Sigmoid colon (tissue), 4 donors: Measurements from ENCODE around the gene IL17A.

Experiments
- POLR2AphosphoS5 ChIP-seq, 4 donors: sonication (generic); formaldehyde crosslinking; IDR thresholded peaks; one replicate each; pipeline ENCODE4 v1.6.1; 2017; ENCODE audit warnings: antibody characterized with exemption in 4 of 4
- TF ChIP-seq, protein P1 (sequence below), 4 experiments: fragments of 450-650 bp in 3 of 4; fragments of 200-600 bp in 1 of 4; IDR thresholded peaks; one replicate each; pipeline ENCODE4 v1.5.1; 2016 to 2019; ENCODE audit warnings: antibody characterized with exemption in 4 of 4, mild to moderate bottlenecking in 3 of 4, moderate library complexity in 2 of 4

DNA sequence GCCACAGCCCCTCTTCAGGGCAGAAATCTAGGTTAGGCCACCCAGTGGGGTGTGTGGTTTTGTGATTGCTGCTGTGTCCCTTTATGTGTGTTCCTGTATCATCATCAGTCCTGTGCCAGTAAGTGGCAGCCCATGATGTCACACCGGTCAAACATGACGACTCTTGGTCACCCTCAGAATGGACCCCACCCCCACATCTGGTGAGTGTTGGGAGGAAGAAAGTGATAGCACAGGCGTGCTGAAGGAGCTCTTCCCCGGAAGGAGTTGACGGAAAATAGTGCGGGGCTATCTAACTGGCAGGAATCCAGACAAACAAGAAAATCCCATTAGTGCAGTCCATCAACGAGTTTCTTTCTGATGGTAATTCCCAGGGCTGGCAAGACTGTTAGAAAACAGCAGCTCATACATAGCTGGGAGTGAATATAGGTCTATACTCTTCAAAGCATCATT is 33.4 kb upstream of the IL17A start:
- TF ChIP-seq, protein P1, sequence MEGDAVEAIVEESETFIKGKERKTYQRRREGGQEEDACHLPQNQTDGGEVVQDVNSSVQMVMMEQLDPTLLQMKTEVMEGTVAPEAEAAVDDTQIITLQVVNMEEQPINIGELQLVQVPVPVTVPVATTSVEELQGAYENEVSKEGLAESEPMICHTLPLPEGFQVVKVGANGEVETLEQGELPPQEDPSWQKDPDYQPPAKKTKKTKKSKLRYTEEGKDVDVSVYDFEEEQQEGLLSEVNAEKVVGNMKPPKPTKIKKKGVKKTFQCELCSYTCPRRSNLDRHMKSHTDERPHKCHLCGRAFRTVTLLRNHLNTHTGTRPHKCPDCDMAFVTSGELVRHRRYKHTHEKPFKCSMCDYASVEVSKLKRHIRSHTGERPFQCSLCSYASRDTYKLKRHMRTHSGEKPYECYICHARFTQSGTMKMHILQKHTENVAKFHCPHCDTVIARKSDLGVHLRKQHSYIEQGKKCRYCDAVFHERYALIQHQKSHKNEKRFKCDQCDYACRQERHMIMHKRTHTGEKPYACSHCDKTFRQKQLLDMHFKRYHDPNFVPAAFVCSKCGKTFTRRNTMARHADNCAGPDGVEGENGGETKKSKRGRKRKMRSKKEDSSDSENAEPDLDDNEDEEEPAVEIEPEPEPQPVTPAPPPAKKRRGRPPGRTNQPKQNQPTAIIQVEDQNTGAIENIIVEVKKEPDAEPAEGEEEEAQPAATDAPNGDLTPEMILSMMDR (IDR thresholded peaks at IDR 0.05): no peak
- no peak for TF ChIP-seq POLR2AphosphoS5 (IDR thresholded peaks at IDR 0.05)
